Activated naive CD4-positive, alpha-beta T cell treated with anti-CD3 and anti-CD28 coated beads, Interleukin-2, amount 50 U/mL, for 16 hours (primary cell): ENCODE results near the gene MRPS5.

Source experiments
- DNase-seq: peaks from one replicate; pipeline ENCODE4 v3.0.0-alpha.2; 2020

The MRPS5 gene

DNA sequence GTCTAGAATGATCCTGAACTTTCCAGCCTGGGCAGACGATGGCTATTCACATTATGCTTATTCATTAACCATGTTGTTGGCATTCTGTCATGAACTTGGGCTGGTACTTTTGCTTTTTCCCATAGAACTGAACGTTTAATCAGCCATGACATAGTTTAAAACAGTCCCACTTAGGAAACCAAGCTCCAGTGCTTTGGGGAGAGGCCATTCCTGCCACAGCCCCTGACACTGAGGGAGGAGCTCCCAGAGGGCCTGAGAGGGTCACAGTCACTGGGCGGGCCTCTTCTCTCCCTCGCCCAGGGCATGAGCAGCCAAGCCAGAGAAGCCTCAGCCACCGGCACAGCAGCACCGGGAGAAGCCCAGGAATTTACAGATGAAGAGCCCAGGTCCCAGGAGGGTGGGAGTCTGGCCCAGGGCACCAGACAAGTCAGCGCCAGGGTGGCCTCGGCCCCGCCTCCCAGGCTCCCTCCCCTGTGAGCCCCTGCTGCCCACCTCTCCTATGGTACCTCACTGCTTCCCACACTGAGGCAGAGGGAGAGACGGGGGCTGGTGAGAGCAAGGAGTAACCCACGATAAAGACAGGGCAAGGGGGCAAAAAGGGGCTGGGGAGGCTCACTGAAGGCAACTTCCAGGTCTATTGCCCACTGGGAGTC lies 62.5 kb downstream of the MRPS5 start:
- peak; percentile 7 for DNase-seq

DNA sequence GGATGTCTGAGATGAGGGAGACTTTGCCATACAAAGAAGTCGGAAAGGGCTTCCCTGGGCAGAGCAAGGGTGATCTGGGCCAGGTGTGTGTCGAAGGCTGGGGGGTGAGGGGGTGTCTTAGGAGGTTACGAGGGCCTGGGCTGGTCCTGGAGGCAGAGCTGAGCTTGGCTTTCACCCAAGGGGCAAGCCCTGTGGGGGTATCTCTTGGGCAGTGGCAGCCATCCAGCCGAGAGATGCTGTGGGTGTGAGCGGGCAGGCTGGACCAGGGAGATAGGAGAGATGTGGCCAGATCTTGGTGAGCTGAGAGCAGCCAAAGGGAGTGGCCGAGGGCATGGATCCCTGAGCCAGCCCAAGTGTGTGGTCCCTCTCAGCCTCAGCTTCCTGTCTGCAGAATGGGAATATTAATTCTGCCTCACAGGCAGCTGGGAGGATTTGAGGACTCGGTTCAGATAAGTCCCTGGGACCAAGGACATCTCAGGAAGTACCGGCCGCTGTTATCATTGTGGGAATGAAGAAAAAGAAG lies 63.1 kb downstream of the MRPS5 start:
- peak; percentile 5 for DNase-seq

DNA sequence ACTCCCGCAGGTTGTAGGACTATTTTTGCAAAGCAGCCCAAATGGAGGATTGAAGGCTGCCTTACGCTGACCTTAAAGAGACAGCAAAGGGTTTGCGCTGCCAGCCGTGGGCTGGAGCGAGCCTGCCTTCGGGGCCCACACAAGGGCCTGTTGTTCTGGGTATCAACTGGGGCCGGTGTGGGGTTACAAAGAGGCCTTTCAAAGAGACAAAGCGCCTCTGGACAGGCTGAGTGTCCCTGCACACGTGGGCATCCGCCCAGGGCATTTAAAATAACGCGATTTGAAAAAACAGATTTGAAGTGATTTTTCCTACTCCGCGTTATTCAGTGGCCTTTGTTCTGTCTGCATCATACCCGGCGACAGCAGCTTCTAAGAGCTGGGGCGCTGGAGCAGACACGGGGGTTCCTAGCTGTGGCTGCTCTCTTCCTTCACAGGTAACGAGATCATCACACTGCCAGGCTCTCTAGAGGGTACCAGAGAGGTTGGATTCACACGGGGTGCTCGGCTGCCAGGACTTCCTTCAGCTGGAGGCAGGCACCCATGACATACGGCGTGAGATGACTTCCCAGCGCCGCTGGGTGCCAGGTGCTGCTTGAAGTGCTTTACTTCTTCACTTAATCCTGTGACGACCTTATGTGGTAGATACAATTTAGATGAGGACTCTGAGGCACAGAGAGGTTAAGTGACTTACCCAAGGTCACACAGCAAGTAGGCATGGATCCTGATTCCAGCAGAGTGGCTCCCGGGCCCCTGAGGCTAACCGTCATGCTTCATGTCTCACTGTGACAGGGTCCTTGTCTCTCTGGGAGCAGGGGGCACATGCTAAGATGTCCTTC lies 63.9 kb downstream of the MRPS5 start:
- peak; percentile 2 for DNase-seq

DNA sequence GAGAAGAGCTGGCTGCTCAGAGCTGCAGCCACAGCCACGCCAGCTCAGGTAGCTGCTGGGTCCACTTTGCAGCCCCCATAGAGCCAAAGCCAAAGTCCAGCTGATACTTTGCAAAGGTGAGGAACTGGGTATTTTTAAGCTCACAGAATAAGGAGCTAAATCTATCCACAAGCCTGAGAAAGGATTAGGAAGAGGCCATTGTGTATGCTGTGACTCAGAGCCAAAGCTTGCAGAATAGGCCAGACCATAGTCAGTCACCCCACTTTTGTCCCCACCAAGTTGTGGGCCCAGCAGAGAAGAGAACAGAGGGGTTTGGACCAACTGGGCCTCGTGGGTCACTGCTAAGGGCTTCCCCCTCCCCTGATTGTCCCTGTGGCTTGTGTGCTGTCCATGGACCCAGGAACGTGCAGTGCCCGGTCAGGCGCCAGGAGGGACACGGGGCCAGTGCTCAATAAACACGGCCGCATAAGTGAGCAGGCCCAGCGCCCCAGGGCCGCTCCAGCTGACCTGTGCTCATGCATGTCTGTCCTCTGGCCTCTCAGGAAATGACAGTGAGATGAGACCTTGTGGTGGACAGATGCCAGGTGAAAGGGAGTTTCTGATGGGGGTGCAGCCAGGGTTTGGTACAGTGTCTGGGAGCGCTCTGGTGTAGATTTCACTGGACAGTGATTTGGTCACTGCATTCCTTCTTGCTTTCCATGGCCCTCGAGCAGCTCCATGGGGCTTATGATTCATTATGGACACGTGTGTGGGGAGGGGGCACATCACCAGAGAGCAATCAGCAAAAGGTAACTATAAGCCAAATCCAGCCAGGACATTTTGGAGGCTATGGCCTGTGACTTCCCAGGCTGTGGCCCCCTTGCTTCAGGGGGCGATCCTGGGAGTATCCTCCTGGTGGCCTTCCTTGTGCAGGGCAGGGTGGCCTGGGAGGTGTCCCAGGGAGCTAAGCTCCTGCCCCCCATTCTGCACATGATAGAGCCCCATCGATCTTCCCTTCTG lies 64.8 kb downstream of the MRPS5 start:
- no peak for DNase-seq

DNA sequence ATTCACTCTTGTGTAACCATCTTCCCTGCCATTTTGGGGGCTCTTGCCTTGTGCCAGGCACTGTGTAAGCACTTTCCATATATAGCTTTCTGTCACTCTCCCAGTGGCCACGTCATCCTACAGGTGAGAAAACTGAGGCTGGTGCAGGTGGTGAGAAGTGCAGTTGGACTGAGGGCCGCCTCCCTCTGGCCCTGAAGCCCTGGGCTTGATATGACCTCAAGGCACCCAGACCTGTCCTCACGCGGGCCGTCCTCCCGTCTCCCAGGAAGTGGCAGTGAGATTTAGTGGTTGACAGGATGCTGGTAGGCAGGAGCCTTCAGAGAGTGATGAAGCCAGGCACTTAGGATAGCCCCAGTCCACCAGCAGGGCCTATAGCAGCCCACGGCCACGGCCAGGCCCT lies 65.6 kb downstream of the MRPS5 start:
- no peak for DNase-seq

DNA sequence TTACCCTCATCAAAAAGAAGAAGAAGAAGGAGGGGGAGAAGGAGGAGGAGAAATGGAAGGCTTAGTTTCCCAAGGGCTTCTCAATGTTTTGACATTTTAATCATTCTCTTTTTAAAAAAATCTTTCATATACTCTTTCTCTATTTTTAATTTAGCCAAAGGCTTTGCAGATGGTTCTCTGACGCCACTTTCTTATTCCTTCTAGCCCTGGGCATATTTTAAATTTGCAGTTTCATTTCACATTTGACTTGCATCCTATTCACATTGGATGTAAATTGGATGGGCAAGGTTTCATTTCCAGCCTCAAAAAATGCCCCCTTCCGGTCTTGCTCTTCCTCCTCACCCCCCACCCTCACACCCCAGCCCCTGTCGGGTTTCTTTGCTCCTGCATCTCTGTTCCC lies 66.3 kb downstream of the MRPS5 start:
- DNase-seq: no peak

DNA sequence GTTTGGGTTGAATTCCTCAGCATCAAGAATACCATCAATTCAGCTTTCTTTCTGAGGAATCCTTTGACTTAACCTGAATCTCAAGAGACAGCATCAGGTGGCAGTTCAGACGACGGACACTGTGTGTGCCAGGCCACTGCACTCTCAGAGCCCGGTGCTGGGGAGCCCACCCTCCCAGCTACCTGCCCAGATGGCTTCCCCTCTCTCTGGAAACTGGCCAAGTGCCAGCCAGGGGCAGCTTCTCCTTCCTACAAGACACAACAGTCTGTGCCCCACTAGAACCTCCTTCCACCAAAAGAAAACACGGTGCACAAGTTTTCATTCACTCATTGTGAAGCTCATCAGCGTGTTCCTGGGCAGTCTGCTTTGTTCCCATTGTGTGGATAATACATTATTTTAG lies 67.6 kb downstream of the MRPS5 start:
- DNase-seq: no peak

DNA sequence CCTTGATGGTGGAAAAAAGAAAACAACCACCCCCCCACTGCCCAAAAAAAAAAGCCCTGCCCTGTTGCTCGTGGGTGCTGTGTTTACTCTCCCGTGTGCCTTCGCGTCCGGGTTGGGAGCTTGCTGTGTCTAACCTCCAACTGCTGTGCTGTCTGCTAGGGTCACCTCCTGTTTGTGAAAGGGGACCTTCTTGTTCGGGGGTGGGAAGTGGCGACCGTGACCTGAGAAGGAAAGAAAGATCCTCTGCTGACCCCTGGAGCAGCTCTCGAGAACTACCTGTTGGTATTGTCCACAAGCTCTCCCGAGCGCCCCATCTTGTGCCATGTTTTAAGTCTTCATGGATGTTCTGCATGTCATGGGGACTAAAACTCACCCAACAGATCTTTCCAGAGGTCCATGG lies 68.1 kb downstream of the MRPS5 start:
- no peak for DNase-seq

DNA sequence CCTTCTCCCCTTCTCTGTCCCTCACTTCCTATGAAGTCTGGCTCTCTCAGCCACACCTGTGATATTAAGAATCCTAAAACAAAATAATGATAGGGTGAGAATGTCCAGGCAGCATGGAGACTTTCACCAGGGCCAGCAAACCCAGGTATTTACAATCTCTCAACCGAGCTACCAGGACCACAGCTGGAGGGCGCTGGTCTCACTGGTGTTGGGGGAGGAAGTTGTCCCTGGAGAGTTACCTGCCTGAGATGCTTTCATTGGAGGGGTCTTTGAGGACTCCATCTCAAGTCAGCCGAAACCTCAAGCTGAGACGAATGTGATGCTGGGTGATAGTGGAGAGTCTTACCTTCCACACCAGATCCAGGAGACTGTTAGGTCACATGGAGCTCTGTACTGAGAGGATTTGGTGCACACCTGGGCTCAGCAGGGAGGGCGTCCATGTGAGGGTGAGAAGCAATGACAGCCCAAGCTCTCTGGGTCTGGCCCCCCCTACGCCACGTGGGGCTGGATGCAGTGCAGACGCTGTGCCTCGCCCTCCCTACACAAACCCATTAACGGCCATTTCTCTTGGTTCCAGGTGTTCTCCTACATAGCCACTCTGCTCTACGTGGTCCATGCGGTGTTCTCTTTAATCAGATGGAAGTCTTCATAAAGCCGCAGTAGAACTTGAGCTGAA lies 68.7 kb downstream of the MRPS5 start:
- DNase-seq: no peak

DNA sequence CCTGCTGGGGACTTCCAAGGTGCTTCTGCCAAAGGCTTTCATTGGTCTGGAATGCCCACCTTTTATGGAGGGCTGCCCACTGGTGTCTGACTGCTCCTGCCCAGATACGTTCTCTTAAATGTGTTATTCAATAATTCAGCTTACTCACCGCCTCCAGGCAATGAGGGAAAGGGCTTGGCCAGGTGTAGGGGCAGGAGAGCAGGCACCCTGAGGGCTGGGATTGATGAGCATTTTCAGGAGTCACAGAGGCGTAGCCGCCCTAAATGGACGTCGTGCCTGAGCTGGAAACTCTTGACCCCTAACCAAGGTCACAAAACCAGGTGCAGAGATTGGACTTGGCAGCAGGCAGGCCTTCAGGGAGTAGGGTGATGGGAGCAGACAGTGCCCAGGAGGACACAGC lies 69.3 kb downstream of the MRPS5 start:
- DNase-seq: no peak

DNA sequence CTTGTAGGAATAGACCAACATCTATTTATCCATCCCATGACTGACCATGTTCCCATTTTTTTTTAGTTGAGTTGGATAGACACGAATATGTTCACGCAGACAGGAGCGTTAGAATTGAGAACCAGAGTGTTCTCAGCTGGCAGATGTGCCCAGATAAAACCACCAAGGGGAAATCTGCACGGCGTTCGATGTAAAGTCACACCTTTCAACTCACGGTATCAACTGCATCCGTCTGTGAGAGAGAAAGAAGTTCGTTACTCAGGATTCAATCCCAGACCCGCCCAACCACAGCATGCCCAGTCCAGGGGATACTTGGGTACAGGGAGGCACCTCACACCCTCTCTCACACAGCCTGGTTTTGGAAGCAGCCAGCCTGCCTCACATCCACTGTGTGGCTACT lies 70.0 kb downstream of the MRPS5 start:
- no peak for DNase-seq

DNA sequence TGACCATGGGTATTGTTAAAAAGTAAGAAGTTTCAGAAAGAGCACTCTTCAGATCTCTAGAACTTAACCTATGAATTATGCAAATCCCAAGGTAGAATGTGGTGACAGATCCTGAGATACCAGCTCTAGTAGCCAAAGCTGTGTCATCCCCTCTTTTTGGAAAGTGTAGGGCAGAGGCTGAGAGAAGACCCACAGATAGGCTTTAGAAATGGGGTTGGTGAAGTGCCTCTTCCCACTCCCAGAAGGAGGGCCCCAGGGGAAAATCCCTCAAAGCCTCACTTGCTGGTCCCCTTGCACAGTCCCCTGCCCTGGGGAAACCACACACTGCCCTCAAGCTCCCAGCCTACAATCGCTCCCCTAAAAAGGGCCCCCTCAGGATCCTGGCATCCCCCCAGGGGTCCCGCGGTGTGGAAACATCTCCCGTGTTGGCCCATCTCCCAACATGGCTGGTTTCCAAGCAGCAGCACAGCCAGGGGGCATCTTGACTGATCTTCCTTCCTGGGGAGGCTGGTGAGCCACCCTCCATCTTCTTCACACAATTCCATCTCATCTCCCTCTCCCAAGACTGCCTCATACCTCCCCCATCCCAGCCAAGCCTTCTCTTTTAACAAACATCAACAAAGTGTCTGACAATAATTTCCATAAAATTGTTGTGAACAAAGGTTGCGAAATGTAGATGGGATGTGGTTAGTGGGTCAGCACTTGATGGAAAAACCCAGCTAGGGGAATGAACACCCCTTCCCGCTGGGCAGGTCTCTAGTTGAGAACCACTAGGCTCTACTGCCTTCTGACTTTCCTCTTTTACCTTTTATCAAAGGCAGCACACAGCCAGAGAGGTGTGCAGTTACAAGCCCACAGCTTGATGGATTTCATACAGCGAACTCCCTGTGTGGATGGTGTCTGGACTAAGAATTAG lies 71.0 kb downstream of the MRPS5 start:
- DNase-seq: no peak

DNA sequence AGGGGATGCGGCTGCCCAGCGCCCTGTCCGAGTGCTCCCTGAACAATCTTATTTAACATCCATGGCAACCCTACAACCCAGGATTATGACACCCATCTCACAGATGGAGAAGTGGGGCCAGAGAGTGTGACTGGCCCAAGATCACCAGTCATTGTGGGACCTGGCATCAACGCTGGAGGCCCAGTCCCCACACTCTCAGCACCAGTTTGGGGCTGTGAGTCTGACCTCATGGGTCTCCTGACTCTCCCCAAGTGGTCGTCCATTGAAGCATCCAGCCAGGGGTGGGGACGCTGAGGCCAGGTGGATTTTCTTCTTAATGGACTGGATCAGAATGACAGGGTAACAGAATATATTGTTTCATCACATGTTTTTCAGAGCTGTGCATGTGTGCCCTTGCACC lies 71.6 kb downstream of the MRPS5 start:
- no peak for DNase-seq

DNA sequence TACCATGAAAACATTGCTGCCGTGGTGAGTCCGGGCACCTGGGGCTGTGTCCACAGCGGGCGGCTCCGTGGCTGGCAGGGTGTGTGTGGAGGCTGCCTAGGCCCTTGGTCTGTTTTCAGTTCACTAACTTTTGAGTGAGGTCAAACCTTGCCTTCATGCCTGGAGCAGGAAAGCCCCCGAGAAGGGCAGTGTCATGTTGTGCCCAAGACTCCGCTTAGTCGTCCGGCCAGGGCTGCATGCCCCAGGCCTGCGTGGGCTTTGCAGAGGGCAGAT lies 72.0 kb downstream of the MRPS5 start:
- DNase-seq: no peak

DNA sequence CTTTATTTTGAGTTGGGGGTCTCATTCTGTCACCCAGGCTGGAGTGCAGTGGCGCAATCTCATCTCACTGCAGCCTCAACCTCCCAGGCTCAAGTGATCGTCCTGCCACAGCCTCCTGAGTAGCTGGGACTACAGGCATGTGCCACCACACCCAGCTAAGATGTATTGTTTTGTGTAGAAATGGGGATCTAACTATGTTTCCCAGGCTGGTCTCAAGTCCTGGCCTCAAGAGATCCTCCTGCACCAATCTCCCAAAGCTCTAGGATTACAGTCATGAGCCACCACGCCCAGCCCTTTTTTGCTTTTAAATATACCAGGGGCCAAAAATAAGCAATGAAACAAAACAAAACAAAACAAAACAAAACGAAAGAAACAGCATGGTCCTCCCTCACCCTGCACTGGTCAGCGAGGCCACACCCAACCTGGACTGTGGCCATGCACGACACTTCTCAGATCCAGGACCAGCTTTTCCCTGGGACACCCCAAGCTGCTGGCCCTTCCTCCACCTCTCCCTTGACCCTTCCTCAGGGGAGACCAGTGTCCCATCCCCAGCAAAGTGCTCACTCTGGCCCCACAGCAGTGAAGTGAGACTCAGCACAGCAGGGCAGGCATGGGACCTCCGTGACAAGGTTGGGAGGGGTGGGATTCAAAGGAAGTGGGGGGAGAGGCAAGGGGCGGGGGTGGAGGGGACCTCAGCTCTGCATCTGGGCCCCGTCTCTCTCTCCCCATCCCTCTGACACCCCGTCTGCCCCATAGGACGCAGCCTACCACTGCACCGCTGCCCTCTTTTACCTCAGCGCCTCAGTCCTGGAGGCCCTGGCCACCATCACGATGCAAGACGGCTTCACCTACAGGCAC lies 72.6 kb downstream of the MRPS5 start:
- no peak for DNase-seq

DNA sequence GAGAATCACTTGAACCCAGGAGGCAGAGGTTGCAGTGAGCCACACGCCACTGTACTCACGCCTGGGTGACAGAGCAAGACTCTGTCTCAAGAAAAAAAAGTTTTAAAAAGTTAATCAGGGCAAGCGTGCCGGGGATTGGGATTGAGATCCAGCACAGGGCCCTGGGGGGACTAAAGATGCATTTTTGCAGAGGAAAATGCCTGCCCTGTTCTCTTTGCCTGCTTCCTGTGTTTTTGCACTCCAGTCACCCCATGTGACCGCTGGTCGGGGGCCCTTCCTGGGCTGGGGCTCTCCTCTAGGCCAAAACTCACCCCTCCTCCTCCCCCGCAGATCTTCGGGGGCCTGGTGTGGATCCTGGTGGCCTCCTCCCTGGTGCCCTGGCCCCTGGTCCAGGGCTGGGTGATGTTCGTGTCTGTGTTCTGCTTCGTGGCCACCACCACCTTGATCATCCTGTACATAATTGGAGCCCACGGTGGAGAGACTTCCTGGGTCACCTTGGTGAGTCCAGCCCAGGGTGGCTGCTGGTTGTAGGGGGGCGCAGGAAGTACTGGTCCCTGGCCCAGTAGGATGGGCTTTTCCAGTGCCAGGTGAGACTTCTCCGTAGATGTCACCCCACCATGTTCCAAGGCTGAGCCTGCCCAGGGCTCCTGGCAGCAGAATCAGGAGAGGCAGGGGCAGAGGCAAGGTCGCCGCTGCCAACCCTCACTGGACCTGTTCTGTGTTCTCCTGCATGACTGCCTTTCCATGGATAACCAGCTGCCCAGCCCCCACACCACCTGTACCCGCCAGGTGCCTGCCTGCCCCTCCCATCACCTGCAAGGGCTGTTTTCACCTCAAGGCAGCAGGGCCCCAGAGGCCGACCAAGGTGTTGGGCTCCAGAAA lies 73.7 kb downstream of the MRPS5 start:
- no peak for DNase-seq

DNA sequence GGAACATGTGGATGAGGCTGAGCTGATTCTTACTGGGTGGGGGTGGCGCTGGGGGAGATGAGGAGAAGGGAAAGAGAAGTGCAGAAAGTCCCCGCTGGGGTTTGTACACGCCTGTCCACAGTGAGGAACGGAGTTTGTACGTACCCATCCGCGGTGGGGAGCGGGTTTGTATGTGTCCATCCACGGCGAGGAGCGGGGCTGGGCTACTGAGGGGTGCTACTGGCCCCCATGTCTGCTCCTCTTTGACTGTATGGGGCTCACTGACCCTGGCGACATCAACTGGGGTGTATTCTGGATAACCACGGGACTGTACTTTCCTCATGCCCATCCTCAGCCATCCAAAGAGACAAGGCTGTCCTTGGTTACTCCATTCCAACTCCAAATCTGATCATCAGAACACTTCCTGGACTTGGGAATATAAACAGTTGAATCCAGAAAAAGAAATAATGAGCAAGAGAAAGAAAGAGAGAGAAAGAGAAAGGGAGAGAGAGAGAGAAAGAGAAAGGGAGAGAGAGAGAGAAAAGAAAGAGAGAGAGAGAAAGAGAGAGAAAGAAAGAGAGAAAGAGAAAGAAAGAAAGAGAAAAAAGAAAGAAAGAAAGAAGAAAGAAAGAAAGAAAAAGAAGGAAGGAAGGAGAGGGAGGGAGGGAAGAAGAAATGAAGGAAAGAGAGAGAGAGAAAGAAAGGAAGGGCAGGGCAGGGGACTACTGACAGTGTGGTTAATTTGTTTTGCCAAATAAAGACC lies 75.1 kb downstream of the MRPS5 start:
- no peak for DNase-seq

DNA sequence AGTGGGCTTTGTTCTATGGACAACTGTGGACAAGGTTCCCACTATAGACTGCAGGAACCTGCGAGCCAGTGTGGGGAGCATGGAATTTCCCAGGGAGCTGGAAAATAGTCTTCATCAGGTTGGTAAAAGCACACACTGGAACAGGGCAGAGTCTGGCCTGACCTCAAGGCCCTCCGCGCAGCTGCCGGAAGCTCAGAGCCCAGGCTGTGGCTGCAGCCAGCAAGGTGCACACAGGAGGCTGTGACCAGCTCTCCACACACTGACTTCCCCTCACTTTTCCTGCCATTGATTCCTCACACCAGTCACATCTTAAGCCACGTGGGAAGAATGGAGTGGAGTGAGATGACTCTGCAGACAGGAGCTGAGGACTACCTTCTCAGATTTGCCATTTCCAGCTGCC lies 77.0 kb downstream of the MRPS5 start:
- DNase-seq: no peak
